ENCODE data around the gene CEP43.

The CEP43 gene

DNA sequence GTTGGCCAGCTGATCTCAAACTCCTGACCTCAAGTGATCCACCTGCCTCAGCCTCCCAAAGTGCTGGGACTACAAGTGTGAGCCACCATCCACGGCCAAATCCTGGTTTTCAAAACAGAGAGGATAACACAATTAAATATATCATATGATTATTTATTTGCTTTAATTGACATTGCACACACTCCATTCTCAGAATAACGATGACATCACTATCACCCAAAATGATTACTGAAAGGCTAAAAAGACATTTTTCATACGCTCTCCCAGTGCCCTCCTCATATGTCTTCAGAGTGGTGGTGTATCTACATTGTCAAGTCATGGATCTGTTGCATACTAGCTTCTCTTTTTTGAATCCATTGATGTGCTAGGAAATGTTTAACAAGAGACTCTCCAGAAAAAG, 18.5 kb upstream of the CEP43 start:
- Histone ChIP-seq H3K36me3 (ENCODE audit: insufficient read depth, low read length) (no peaks in the 10 kb centered on the region; the same call in 1 of the 2 replicates), H3K9ac (ENCODE audit: low read depth, low read length) (no peak overlapping the region), H3K4me1 (ENCODE audit: insufficient read depth, low read length) (no peaks in the 10 kb centered on the region), H3K9me3 (ENCODE audit: control insufficient read depth, insufficient read depth, low read length) (no peaks in the 10 kb centered on the region)

DNA sequence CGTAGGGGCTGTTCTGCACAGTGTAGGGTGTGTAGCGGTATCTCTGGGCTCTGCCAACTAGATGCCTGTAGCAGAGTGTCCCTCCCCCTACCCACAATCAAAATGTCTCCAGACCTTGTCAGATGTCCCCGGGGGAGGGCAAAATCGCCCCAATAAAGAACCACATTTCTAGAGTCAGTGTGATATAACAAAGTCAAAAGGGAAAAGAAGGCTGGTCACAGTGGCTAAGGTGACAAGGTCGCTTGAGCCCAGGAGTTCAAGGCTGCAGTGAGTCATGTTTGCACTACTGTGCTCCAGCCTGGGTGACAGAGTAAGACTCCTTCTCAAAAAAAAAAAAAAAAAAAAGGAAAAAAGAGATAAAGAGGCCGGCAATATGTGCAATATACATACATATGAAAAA, 11.7 kb upstream of the CEP43 start:
- Histone ChIP-seq H3K9me3 (ENCODE audit: control insufficient read depth, insufficient read depth, low read length) (peaks cover 6% of the 10 kb centered on the region; the same call in 1 of the 2 replicates), H3K36me3 (ENCODE audit: insufficient read depth, low read length) (no peaks in the 10 kb centered on the region), H3K4me1 (ENCODE audit: insufficient read depth, low read length) (peaks cover 11% of the 10 kb centered on the region), H3K9ac (ENCODE audit: low read depth, low read length) (no peak overlapping the region)

DNA sequence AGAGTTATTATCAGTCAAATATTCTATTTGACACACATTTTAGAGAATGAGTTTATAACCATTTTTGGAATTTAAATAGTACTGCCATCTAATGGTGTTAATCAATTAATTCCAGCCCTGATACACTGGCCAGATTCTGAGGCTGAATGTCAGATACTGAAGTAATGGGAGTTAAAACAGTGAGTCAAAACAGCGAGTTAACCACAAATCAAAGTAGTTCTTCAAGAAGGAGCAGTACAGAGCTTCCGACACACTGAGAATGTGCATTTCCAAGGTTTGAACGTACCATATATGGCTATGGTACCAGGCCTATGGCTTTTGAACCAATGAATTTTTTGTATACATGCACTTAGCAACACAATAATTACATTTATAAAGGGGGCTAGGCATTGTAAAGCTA, 11.3 kb upstream of the CEP43 start:
- peaks cover 11% of the 10 kb centered on the region for H3K4me1 ChIP-seq (ENCODE audit: insufficient read depth, low read length)
- peaks cover 6% of the 10 kb centered on the region; the same call in 1 of the 2 replicates for H3K9me3 ChIP-seq (ENCODE audit: control insufficient read depth, insufficient read depth, low read length)
- no peak overlapping the region for H3K9ac ChIP-seq (ENCODE audit: low read depth, low read length)
- no peaks in the 10 kb centered on the region for H3K36me3 ChIP-seq (ENCODE audit: insufficient read depth, low read length)

DNA sequence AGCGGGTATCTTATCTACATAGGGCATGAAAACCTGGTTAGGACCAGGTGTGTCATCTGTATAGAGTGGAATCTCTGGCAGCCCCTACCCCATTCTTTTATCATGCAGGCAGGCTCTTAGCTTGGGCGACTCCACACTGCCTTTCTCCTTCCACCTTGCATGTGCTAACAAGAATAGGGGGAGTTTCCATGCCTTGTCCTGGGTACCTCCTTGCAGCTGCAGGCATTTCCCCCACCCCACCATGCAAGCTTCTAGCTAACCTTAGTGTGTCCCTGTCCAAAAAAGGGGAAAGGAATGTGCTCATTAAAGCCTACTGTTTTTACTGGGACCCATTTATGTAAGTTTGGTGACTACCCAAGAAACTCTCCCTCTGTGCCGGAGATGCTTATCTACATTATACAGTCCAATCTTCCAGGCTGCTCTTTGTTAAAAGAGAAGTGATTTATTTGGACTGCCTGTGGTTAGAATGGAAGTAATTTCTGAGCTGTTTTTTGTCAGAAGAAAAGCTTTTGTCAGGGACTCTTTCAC, 10.5 kb upstream of the CEP43 start:
- H3K9ac ChIP-seq (ENCODE audit: low read depth, low read length) = no peak overlapping the region
- peaks cover 6% of the 10 kb centered on the region; the same call in 1 of the 2 replicates for H3K9me3 ChIP-seq (ENCODE audit: control insufficient read depth, insufficient read depth, low read length)
- peaks cover 11% of the 10 kb centered on the region for H3K4me1 ChIP-seq (ENCODE audit: insufficient read depth, low read length)
- no peaks in the 10 kb centered on the region for H3K36me3 ChIP-seq (ENCODE audit: insufficient read depth, low read length)

- peaks cover 11% of the 10 kb centered on the region for H3K4me1 ChIP-seq (ENCODE audit: insufficient read depth, low read length)
- peaks cover 6% of the 10 kb centered on the region; the same call in 1 of the 2 replicates for H3K9me3 ChIP-seq (ENCODE audit: control insufficient read depth, insufficient read depth, low read length)
- no peak overlapping the region for H3K9ac ChIP-seq (ENCODE audit: low read depth, low read length)
- peaks cover 2% of the 10 kb centered on the region; the same call in 1 of the 2 replicates for H3K36me3 ChIP-seq (ENCODE audit: insufficient read depth, low read length)
Observed at GRCh38 chr6:166989427-166990032, 9.7 kb upstream of the CEP43 start.

- Histone ChIP-seq H3K9ac (ENCODE audit: low read depth, low read length) (no peak overlapping the region), H3K9me3 (ENCODE audit: control insufficient read depth, insufficient read depth, low read length) (peaks cover under 1% of the 10 kb centered on the region; the same call in 1 of the 2 replicates), H3K4me1 (ENCODE audit: insufficient read depth, low read length) (peaks cover 4% of the 10 kb centered on the region), H3K36me3 (ENCODE audit: insufficient read depth, low read length) (peaks cover 6% of the 10 kb centered on the region; the same call in 1 of the 2 replicates)
Observed at GRCh38 chr6:166996406-166996805, 2.8 kb upstream of the CEP43 start.

DNA sequence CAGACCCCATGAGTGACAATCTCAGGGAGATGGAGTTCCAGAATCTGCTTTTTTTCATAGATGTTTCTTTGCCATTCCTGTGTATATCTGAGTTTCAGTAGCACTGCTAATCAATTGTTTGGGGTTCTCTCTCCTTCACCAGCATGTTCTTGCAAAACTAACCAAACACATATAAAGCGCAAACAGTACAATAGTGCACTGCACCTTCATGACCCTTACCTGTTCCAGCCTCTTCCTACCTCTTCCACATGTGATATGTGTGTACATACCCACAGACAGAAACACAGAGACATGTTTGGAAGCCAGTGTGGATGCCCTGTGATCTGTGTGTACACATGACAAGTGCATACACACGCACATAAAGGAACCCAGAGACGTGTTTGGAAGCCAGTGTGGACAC, 1.8 kb upstream of the CEP43 start:
- Histone ChIP-seq H3K4me1 (ENCODE audit: insufficient read depth, low read length) (peaks cover 4% of the 10 kb centered on the region), H3K9me3 (ENCODE audit: control insufficient read depth, insufficient read depth, low read length) (no peaks in the 10 kb centered on the region; the same call in 1 of the 2 replicates), H3K9ac (ENCODE audit: low read depth, low read length) (peak overlapping the region; percentile 79; the same call in 1 of the 2 replicates), H3K36me3 (ENCODE audit: insufficient read depth, low read length) (peaks cover 8% of the 10 kb centered on the region; the same call in 1 of the 2 replicates)

GRCh38 chr6:166997768-166998255, 1.4 kb upstream of the CEP43 start:
- Histone ChIP-seq H3K9me3 (ENCODE audit: control insufficient read depth, insufficient read depth, low read length) (no peaks in the 10 kb centered on the region), H3K9ac (ENCODE audit: low read depth, low read length) (peak overlapping the region; percentile 79), H3K4me1 (ENCODE audit: insufficient read depth, low read length) (peaks cover 4% of the 10 kb centered on the region), H3K36me3 (ENCODE audit: insufficient read depth, low read length) (peaks cover 8% of the 10 kb centered on the region; the same call in 1 of the 2 replicates)

DNA sequence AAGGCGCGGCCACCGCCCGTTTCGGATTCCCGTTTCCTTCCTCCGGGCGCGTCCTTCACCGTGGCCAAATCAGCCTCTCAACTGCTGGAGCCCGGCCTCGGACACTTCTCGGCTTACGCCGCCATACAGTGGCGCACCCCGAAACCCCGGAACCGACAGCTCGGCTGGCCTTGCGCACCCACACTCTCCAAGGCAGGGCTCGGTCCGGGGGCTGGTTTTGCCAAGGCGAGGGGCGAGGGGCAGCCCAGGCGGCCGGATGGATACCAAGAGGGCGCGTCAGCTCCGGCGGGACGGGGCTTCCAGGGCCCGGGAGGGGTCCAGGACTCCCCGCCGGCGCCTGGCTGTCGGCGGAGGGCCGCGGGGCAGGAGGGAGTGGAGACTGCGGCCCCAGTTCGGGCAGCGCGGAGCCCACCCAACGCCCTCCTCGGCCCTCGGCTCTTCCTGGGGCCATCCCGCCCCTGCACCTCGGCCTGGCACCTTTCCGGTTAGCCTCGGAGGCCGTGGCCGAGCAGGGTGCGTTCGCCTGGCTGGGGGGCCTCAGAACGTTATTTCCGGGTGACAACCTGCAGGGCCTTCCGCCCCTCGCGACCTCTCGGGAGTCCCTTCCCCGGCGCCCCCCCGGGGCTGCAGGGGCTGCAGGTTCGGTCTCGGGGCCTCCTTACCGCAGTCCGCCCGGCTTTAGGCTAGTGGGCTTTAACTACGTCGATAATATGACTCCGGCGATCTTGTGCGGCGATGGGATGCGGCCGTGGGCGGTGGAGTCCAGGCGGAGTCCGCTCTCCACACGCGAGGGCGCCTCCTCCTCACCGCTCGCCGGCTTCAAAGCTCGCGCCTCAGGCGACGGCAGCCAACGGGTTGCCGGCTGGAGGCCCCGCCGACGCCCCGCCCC, 697 bp upstream of the CEP43 start:
- H3K4me1 ChIP-seq (ENCODE audit: insufficient read depth, low read length) = peaks cover 4% of the 10 kb centered on the region
- peak overlapping the region; percentile 79 for H3K9ac ChIP-seq (ENCODE audit: low read depth, low read length)
- H3K9me3 ChIP-seq (ENCODE audit: control insufficient read depth, insufficient read depth, low read length) = no peaks in the 10 kb centered on the region
- peaks cover 8% of the 10 kb centered on the region; the same call in 1 of the 2 replicates for H3K36me3 ChIP-seq (ENCODE audit: insufficient read depth, low read length)

DNA sequence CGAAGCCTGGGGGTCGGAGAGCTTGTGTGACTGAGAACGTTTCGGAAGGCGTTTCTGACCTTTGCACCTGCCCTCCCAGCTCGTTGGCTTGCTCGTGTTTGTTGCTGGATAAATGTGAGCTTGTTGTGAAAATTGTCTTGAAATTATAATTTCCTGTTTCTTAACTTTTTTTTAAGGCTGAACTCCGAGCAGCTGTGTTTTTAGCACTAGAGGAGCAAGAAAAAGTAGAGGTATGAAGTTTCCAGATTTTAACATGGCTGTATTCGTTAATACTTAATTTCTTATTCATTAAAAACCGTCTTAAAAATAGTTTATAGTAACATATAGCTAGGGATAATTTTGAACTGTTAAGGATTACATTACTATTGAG, 672 bp downstream of the CEP43 start:
- peak overlapping the region; percentile 84 for H3K9ac ChIP-seq (ENCODE audit: low read depth, low read length)
- H3K36me3 ChIP-seq (ENCODE audit: insufficient read depth, low read length) = peaks cover 4% of the 10 kb centered on the region; the same call in 1 of the 2 replicates
- H3K9me3 ChIP-seq (ENCODE audit: control insufficient read depth, insufficient read depth, low read length) = no peaks in the 10 kb centered on the region
- peaks cover 4% of the 10 kb centered on the region for H3K4me1 ChIP-seq (ENCODE audit: insufficient read depth, low read length)

DNA sequence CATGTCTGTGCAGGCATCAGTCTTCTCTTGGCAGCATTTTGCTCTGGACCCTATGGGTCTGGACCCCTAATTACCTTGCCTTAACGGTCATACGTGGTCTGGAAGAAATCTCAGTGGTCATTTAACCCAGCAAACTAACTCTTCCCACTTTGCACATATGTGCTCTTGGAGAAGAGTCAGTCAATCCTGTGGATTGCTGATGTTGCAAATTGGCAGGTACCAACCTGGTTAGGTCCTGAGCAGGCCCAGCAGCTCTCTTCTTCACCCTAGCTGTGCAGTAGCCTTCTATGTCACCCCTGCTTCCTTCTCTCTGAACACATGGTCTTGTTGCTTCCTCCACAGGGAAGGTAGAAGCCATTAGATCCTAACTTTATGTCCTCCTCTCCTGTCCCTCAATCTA, 1.6 kb downstream of the CEP43 start:
- Histone ChIP-seq H3K36me3 (ENCODE audit: insufficient read depth, low read length) (peaks cover 7% of the 10 kb centered on the region; the same call in 1 of the 2 replicates), H3K4me1 (ENCODE audit: insufficient read depth, low read length) (peaks cover 4% of the 10 kb centered on the region), H3K9ac (ENCODE audit: low read depth, low read length) (no peak overlapping the region), H3K9me3 (ENCODE audit: control insufficient read depth, insufficient read depth, low read length) (no peaks in the 10 kb centered on the region)

DNA sequence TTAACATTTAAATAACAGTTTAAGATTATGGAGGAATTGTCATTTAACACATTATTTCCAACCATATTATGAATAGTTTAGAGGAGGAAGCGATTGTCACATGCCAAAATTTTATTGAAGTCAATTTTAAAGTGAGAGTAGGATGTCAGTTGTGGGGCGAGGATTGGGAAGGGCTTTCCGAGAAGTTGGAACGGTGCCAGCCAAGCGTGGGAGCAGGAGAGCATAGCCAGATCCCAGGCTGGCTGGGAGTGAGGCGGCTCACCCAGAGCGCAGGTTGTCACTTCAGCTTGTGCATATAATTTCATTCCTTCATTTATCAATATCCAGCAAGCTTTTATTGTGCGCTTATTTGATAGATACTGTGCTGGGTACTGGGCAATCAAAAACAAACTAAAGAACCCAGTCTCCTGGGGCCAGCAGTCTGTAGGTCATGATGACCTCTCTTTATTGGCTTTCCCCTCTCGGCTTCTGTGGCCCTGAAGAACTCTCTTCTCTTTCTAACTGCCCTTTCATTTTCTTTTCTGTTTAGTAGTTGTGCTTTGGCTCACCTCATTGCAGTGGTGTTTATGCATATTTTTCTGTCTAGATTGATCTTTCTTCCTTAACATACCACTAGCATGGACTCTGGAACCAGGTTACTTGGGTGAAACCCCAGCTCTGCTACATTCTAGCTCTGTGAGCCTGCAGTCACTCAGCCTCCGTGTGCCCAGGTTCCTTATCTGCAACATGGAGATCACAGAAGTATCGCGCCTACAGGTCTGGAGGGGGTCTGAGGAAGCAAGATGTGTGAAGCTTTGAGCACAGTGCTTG, 6.4 kb downstream of the CEP43 start:
- H3K9ac ChIP-seq (ENCODE audit: low read depth, low read length) = no peak overlapping the region
- H3K4me1 ChIP-seq (ENCODE audit: insufficient read depth, low read length) = no peaks in the 10 kb centered on the region
- no peaks in the 10 kb centered on the region for H3K9me3 ChIP-seq (ENCODE audit: control insufficient read depth, insufficient read depth, low read length)
- H3K36me3 ChIP-seq (ENCODE audit: insufficient read depth, low read length) = peaks cover 13% of the 10 kb centered on the region

- Histone ChIP-seq H3K36me3 (ENCODE audit: insufficient read depth, low read length) (peaks cover 12% of the 10 kb centered on the region), H3K9me3 (ENCODE audit: control insufficient read depth, insufficient read depth, low read length) (no peaks in the 10 kb centered on the region), H3K9ac (ENCODE audit: low read depth, low read length) (no peak overlapping the region), H3K4me1 (ENCODE audit: insufficient read depth, low read length) (no peaks in the 10 kb centered on the region)
Observed at GRCh38 chr6:167007985-167008384, 8.8 kb downstream of the CEP43 start.

GRCh38 chr6:167013067-167013466, 13.9 kb downstream of the CEP43 start:
- H3K4me1 ChIP-seq (ENCODE audit: insufficient read depth, low read length) = no peaks in the 10 kb centered on the region
- H3K36me3 ChIP-seq (ENCODE audit: insufficient read depth, low read length) = peaks cover 9% of the 10 kb centered on the region
- H3K9ac ChIP-seq (ENCODE audit: low read depth, low read length) = no peak overlapping the region
- H3K9me3 ChIP-seq (ENCODE audit: control insufficient read depth, insufficient read depth, low read length) = no peaks in the 10 kb centered on the region
